Activated CD8-positive, alpha-beta memory T cell treated with anti-CD3 and anti-CD28 coated beads for 48 hours (primary cell): ENCODE data around the gene RSF1.
"Not testable (repeated sequence)": the region's sequence is repeated elsewhere in the genome, so short reads cannot be mapped to it uniquely, and the experiment has no call there.

ENCODE experiments used
- DNase-seq, 3 experiments: peaks; one replicate each; pipeline ENCODE4 v3.0.0-alpha.2; 2020; ENCODE audit warnings: low read depth in 2 of 3, low spot score in 2 of 3

The RSF1 gene, protein sequence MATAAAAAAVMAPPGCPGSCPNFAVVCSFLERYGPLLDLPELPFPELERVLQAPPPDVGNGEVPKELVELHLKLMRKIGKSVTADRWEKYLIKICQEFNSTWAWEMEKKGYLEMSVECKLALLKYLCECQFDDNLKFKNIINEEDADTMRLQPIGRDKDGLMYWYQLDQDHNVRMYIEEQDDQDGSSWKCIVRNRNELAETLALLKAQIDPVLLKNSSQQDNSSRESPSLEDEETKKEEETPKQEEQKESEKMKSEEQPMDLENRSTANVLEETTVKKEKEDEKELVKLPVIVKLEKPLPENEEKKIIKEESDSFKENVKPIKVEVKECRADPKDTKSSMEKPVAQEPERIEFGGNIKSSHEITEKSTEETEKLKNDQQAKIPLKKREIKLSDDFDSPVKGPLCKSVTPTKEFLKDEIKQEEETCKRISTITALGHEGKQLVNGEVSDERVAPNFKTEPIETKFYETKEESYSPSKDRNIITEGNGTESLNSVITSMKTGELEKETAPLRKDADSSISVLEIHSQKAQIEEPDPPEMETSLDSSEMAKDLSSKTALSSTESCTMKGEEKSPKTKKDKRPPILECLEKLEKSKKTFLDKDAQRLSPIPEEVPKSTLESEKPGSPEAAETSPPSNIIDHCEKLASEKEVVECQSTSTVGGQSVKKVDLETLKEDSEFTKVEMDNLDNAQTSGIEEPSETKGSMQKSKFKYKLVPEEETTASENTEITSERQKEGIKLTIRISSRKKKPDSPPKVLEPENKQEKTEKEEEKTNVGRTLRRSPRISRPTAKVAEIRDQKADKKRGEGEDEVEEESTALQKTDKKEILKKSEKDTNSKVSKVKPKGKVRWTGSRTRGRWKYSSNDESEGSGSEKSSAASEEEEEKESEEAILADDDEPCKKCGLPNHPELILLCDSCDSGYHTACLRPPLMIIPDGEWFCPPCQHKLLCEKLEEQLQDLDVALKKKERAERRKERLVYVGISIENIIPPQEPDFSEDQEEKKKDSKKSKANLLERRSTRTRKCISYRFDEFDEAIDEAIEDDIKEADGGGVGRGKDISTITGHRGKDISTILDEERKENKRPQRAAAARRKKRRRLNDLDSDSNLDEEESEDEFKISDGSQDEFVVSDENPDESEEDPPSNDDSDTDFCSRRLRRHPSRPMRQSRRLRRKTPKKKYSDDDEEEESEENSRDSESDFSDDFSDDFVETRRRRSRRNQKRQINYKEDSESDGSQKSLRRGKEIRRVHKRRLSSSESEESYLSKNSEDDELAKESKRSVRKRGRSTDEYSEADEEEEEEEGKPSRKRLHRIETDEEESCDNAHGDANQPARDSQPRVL (N-terminal part only)

DNA sequence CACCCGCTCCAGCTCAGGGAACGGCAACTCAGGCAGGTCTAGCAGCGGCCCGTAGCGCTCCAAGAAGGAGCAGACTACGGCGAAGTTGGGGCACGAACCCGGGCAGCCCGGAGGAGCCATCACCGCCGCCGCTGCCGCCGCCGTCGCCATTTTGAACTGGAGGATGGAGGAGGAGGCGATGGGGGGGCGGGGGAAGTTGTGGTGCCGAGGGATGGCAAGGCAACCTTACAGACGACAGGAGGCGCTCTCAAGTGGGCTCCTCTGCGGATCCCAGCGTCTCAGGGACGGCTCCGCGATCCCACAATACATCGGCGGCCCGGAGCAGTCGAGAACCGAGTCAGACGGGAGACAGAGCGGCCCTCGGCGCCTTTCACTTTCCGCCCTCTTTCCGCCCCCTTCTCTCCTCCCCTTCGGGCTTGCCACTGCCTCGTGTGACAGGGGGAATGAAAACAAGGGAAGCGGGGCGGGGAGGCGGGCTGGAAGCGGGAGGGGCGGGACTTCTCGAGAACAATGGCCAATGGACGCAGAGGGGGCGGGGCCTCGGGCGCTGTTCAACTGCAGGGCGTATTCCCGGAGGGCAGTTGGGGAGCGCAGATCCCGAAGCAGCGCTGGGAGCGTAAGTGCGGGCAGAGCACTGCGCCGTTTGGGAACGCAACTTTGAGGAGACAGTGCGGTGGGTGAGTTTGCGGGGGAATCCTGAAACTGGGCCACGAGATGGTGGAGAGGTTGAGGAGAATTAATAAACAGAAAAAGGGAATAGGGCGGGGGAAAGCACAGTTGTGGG lies at the start of gene RSF1, which contains the start of gene AAMDC:
RSF1 (minus strand) TSS at position 158 of the 784 bp plus-strand sequence; CDS start at position 150, 8 bp downstream.
AAMDC (plus strand) TSS at position 580 of the 784 bp plus-strand sequence. CDS start 21,353 bp downstream, outside the sequence.
- DNase-seq = peak; percentile 84 to 94 (median 85)

DNA sequence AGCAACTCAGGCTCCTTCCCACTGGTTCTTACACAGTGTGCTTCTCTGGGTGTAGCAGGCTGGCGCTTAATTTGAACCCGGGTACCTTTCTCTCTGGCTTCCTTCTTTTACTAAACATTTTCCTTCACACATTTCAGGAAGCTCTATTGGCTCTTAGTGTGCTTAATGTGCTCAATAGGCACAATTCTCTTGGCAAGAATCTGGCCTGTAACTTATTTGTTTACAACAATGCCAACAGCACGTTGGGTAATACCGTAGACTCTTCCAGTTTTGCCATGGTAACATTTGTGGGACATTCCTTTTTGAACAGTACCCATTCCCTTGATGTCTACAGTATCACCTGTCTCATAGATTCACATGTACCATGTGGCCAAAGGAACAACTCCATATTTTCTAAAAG lies 48.2 kb upstream of the RSF1 start:
- DNase-seq = no peak

DNA sequence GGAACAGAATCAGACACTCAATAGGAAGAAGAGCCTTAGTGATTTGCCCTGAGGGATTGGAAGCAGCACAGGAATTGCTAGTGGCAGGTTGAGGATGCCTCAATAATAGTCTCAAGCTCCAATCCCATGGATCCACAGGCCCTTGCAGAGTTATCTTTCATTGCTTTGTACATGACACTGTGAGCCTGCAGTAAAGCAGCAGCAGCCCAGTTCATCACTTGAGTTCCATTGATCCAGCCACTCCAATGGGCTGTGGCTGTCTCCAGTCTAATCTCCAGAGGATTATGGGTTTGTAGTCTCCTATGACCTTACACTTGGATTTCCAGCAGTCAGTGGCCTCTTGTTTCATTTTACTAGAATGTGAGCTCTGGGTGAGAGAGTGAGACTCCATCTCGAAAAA lies 45.8 kb upstream of the RSF1 start:
- no peak for DNase-seq

DNA sequence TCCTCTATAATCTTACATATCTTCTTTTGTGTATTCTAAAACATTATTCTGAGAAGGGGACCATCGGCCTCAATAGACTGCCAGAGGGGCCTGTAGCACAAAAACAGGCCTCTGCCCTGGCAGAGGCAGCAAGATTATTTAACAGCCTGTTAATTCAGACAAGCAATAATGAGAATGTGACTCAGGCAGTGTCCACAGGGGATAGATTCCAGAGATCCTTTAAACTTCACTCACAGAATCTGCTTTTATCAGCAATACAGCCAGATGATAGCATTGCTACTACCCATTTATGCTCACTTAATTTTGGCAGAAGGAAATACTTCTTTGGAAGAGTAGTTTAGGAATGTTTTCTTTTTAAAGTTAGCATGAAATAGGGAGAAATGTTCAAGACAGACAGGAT lies 45.3 kb upstream of the RSF1 start:
- no peak for DNase-seq

DNA sequence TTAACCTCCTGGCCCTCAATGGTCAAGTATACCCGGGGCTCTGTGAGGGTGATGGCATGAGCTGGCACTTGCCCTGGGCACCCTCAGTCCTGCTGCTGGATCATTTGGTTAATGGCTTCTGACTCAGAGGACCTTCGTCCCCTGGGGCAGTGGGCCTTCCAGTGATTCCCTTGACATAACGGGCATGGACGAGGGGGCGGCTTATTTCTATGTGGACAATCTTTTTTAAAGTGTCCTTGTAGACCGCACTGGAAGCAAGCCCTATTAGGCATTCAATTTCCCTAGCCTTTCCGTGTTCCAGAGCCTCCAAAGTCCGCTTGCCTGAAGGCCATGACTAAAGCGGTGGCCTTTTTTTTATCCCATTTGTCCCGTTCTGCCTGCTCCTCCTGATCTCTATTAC lies 40.9 kb upstream of the RSF1 start:
- not testable (repeated sequence) for DNase-seq

DNA sequence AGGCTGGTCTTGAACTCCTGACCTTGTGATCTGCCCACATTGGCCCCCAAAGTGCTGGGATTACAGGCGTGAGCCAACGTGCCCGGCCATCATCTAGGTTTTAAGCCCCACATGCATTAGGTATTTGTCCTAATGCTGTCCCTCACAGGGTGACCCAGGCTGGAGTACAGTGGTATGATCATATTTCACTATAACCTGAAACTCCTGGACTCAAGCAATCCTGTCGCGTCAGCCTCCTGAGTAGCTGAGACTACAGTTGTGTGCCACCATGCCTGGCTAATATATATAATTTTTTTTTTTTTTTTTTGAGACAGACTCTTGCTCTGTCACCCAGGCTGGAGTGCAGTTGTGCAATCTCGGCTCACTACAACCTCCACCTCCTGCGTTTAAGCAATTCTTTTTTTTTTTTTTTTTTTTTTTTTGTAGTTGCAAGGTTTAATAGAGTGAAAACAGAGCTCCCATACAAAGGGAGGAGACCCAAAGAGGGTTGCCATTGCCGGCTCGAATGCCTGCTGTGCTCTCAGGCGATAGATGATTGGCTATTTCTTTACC lies 37.5 kb upstream of the RSF1 start:
- DNase-seq = not testable (repeated sequence)

DNA sequence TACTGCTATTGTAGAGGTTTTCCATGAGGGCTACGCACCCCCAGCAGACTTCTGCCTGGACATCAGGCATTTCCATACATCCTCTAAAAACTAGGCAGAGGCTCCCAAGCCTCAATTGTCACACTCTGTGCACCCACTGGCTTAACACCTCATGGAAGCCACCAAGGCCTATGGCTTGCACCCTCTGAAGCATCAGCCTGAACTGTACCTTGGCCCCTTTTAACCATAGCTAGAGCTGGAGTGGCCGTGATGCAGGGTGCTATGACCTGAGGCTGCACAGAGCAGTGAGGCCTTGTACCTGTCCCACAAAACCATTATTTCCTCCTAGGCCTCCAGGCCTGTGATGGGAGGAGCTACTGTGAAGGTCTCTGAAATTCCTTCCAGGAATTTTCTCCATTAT lies 34.3 kb upstream of the RSF1 start:
- no peak for DNase-seq

DNA sequence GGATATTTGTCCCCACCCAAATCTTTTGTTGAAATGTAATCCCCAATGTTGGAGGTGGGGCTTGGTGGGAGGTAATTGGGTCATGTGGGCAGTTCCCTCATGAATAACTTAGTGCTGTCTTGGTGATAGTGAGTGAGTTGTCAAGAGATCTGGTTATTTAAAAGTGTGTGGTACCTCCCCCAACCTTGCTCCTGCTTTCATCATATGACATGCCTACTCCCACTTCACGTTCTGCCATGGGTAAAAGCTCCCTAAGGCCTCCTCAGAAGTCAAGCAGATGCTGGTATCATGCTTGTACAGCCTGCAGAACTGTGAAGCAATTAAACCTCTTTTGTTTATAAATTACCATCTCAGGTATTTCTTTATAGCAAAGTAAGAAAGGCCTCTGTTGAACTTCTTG lies 31.0 kb upstream of the RSF1 start:
- DNase-seq = no peak

DNA sequence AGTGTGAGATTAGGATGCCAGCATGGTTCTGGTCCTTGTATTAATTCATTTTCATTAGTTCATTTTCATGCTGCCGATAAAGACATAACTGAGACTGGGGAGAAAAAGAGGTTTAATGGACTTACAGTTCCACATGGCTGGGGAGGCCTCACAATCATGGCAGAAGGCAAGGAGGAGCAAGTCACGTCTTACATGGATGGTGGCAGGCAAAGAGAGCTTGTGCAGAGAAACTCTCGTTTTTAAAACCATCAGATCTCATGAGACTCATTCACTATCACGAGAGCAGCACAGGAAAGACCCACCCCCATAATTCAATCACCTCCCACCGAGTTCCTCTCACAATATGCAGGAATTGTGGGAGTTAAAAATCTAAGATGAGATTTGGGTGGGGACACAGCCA lies 23.2 kb upstream of the RSF1 start:
- not testable (repeated sequence) for DNase-seq

DNA sequence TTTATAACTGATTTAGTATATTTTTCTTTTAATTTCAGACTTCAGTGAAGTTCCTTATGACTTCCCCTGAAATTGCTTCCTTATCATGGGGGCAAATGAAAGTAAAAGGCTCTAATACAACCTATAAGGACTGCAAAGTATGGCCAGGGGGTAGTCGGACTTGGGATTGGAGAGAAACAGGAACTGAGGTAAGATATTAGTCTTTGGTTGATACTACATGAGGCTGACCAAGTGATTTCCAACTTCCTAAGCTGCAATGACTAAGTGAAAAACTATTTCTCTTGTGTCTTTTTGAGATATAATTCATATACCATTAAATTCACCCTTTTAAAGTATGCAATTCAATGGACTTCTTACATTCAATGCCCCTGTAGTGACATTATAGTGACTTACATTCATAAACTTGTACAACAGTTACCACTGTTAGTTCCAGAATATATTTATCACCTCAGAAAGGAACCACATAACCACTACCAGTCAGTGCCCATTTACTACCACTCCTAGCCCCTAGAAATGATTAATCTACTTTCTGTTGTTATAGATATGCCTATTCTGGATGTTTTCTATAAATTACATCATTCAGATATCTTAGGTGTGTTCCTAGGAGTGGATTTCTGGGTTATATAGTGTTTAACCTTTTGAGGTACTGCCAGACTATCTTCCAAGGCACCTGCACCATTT lies 22.1 kb upstream of the RSF1 start:
- no peak for DNase-seq

DNA sequence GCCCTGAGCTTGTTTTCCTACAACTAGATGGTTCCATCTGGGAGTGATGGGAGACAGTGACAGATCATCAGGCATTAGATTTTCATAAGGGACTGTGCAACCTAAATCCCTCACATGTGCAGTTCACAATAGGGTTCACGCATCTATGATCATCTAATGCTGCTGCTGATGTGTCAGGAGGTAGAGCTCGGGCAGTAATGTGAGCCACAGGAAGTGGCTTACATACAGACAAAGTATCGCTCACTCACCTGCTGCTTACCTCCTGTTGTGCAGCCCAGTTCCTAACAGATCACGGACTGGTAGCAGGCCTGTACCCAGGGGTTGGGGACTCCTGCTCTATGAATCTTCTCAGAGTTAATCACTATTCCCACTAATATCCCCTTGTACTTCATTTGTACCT lies 12.8 kb upstream of the RSF1 start:
- no peak for DNase-seq

DNA sequence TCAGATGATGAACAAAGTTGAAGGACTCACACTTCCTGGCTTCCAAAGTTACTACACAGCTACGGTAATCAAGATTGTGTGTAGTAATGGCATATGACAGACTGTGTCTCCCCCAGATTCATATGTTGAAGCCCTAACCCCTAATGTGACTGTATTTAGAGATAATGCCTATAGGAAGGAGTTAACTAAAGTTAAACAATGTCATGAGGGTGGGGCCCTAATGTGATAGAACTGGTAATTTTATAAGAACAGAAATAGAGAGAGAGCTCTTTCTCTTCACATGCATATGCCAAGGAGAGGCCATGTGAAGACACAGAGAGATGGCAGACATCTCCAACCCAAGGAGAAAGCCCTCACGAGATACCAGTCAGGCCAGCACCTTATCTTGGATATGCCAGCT lies 8.4 kb upstream of the RSF1 start:
- DNase-seq = no peak

DNA sequence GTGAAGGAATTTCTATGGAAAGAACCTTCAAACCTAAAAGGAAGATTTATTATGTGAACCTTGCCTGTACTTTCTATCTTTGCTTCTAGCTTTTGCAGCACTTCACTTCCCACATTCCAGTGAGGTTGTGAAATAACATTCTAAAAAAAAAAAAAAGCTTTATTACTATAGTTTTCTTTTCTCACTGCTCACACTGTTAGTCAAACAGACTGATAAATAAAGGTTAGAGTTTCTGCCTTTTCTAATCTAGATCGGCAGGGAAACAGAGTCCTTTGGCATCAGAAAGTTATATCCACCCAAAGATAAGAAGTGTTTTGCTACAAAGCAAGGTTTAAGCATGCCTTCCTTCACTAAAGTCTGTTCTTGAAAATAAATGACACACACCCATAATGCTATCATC lies 3.3 kb upstream of the RSF1 start:
- DNase-seq = no peak

DNA sequence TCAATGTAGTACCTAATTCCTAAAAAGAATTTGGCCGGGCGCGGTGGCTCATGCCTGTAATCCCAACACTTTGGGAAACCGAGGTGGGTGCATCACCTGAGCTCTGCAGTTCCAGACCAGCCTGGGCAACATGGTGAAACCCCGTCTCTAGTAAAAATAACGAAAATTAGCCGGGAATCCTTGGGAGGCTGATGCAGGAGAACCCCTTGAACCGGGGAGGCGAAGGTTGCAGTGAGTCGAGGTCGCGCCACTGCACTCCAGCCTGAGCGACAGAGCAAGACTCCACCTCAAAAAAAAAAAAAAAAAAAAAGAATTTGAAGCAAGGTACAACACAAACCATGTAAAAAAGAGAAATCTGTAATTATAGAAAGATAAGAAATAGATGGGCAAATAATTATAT lies 1.6 kb upstream of the RSF1 start:
- not testable (repeated sequence) for DNase-seq

DNA sequence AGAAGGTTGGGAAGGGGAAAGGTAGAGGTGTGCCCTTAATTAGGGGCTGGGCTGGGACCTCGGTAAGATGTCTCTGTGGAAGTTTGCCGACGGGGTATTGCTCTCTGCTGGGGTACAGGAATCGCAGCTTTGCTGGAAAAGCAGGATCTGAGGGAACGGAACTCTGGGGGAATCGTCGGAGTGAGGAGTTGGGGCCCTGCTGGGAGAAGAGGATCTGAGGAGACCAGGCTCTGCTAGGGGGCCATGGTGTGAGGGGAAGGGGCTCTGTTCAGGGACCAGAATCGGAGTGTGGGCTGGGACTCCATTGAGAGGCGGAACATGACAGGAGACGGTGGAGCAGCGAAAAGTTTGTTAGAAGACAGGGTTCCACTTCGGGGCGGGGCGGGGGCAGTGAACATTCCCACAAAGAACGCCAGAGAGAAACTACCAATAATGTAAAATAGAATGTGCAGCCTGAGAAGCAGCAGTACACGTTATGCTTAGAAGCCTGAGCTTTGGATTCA lies 878 bp upstream of the RSF1 start:
- no peak for DNase-seq

DNA sequence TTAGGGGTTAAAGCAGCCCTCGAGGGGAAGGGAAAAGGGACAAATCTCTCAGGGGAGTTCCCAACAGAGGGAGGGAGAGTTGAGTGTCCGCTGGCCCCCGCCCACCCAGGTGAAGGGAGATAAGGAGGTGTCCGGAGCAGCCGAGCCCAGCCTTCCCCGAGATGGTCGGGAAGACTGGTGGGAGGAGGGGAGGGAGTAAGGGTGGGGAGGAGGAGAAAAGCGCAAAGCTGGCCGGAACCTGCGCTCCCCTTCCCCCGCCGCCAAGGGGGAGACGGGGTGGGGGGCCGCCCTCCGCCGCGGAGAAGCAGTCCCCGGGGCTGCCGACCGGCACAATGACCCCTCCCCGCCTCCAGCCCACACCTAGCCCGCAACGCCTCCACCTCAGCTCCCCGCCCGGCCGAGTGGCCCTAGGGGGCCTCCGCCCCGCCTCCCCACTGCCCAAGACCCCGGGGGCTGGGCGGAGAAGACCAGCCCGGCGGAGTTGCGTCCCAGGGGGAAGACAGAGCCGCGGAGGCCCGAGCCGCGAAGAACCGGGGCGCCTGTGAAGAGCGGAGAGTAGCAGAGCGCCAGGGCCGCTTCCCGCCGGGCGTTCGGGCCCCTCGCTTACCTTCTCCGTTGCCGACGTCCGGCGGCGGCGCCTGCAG lies 479 bp downstream of the RSF1 start:
- peak in 2 of 3 experiments; percentile 3 to 26 for DNase-seq

DNA sequence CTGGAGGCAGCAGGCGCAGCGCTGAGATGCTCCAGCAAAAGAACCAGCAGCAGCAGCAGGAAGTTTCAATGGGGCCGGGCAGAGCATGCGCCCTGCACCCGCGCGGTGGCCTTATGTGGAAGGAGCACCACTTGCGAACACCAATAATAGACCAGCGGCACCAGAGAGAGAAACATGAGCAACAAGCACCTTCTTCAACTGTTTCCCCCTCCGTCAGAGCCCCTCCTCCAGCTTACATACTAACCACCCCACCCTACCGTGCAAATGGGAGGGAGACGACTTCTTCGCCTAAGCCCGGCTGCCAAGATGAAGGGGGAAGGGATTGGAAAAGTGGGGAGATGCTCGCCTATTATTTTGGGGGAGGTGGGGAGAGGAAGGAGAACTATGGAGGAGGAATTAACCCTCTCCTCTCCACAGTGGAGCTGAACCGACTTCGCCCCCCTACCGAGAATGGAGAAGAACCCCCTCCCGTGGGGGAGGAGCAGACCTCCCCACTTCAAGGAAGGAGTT lies 1.1 kb downstream of the RSF1 start:
- DNase-seq = peak; percentile 44 to 60 (median 53)

DNA sequence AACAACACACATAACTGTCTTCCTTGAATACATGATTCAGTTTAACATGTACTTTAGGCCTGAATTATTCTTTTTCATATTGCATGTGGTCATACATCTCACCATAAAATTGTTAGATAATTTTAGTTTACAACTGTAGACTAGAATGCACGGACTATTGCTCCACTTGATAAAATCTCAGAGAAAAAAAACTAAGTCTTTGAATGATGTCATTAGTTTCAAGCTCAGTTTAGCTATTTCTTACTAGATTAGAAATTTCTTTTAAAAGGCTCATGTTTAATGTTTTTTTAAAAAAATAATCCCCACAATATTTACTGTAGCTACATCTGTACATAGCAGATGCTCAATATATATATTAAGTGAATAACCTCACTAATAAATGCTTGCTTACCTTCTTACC lies 5.1 kb downstream of the RSF1 start:
- no peak for DNase-seq

DNA sequence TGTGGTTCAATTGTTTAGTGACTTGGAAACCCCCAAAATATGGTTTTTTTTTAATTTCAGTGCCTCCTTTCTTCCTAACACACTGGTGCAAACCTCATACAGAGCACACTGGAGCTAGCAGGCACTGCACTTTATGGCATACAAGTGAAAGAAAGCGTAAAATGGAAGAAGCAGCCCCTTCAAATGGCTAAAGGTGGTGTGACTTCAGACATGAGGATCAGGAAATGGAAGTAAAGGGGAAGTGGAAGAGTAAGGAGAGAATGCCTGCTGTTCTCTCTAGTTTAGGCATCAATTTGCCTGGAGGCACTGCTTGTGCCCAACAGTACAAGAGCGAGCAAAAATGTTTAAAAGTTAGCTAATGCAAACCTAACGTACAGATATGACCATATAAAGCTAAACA lies 5.7 kb downstream of the RSF1 start:
- no peak for DNase-seq
